Measurements from ENCODE around the gene BRD4.

DNA sequence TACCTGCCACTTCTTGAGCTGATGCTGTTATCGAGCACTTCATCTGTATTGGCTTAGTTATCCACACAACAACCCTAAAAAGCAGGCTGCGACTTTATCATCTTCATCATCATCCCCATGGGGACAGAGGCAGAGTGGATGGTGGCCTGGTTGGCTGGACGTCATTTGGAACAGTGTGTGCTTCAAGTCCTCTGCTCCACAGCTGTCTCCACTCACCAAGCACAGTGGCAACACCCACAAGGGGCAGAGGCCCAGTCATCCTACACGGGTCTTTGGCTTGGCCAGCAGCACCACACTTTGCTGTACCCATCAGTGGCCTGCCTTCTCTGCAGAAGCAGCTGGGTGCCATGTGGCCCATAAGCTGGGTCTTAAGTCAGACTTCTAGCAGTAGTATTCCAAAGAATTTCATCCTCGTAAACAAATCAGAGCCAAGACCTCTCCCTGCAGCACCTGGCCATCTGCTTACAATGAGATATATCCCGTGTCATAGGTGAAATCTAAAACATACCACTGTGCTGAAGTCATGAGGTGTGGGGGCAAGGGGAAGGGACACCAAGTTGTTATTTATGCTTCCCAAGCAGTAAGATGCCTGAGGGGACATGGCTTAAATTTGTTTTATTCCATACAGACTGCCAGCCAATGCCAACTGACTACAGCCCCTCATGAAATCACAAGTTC is 52.2 kb downstream of the BRD4 start:
- TF ChIP-seq EZH2 (IDR thresholded peaks at IDR 0.05) (no peak), POLR2AphosphoS5 (IDR thresholded peaks at IDR 0.05; ENCODE audit: borderline replicate concordance, low read depth, low read length) (no peak), FOXP2 (optimal IDR thresholded peaks at IDR 0.05; ENCODE audit: control extremely low read depth, extremely low read length, insufficient read depth) (no peak)
